ENCODE data around the gene ADIPOR1.

Gene ADIPOR1

DNA sequence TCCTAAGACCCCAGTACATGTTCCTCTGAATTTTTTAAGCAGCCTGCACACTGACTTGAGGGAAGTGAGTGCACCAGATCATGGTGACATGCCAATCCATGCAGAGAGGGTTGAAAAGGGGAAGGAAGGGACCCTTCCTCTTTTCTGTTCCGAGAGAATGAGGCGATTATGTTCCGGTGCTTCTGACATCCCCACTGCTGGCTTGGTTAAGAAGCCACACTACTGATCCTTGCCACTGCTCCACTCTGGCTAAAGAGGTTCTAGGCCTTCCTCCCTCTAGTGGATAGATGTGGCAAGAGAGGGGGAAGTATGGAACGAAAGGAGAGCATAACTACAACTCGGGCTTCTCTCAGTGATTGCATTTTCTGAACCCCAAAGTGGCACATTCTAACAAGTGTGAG lies 10.8 kb upstream of the ADIPOR1 start:
- ChIA-PET CTCF (interaction anchor here (0.9 to 2.7 kb wide), 7 partner anchors 9 to 70 kb away, joined by 3 to 19 read pairs (median 5); partner anchors contain the start of gene TMEM183A), POLR2A (no interaction called here)
- peak; percentile 62 for TF ChIP-seq CTCF (IDR thresholded peaks at IDR 0.05; ENCODE audit: control extremely low read depth, extremely low read depth, low read depth, missing control alignments)
- peak; percentile 70 for DNase-seq (ENCODE audit: extremely low spot score)

DNA sequence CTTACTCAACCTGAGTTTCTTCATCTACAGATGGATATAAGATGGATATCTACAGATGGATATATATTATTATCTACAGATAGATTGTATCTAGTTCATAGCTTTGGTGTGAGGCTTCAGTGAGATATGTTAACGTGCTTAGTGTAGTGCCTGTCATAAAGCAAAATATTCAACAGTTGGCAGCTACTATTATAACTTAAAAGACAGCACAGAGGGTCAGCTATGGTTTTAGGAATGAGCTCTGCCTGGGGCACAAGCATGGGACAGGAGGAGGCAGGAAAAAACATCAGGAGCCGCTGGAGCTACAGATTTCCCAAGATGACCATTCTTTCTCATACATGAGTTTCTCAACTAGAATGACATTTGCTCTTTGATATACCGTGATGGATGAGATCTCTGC lies 10.2 kb upstream of the ADIPOR1 start:
- TF ChIP-seq CTCF (IDR thresholded peaks at IDR 0.05; ENCODE audit: control extremely low read depth, extremely low read depth, low read depth, missing control alignments): no peak
- CTCF ChIA-PET: interaction anchor here (0.7 to 2.7 kb wide), 16 partner anchors 9 to 218 kb away, joined by 3 to 19 read pairs (median 4); partner anchors contain the start of gene TMEM183A
- no peak for DNase-seq (ENCODE audit: extremely low spot score)
- POLR2A ChIA-PET: no interaction called here

- ChIA-PET CTCF (interaction anchor here (0.7 to 2.7 kb wide), 17 partner anchors 8 to 217 kb away, joined by 3 to 19 read pairs (median 4); partner anchors contain the start of gene TMEM183A), POLR2A (no interaction called here)
- peak; percentile 25 for DNase-seq (ENCODE audit: extremely low spot score)
- TF ChIP-seq CTCF (IDR thresholded peaks at IDR 0.05; ENCODE audit: control extremely low read depth, extremely low read depth, low read depth, missing control alignments): no peak
Observed at GRCh38 chr1:202967684-202968281, 9.7 kb upstream of the ADIPOR1 start.

- ChIA-PET POLR2A (no interaction called here), CTCF (interaction anchor here (0.7 to 2.7 kb wide), 2 partner anchors 14 to 33 kb away, joined by 3 to 19 read pairs; no protein-coding TSS in a partner anchor)
- no peak for TF ChIP-seq CTCF (IDR thresholded peaks at IDR 0.05; ENCODE audit: control extremely low read depth, extremely low read depth, low read depth, missing control alignments)
Observed at GRCh38 chr1:202966006-202966898, 8.1 kb upstream of the ADIPOR1 start.

DNA sequence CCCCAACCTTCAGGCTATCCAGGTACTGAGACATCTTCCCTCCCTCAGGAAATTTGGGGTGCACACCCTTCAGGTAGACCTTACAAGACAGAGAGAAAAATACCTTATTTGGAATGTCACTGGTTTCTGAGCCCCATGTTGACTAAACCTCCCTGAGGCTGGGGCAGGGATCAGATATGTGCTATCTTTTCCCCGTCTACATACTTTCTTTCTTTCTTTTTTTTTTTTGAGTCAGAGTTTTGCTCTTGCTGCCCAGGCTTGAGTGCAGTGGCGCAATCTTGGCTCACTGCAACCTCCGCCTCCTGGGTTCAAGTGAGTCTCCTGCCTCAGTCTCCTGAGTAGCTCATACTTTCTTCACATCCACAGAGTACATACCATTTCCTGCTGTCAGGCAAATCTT lies 7.3 kb upstream of the ADIPOR1 start:
- ChIA-PET CTCF (no interaction called here), POLR2A (no interaction called here)
- no peak for TF ChIP-seq CTCF (IDR thresholded peaks at IDR 0.05; ENCODE audit: control extremely low read depth, extremely low read depth, low read depth, missing control alignments)
- DNase-seq (ENCODE audit: extremely low spot score): no peak

More at GRCh38 chr1:202966006-202966898, 8.1 kb upstream of the ADIPOR1 start:
- no peak for DNase-seq (ENCODE audit: extremely low spot score)

GRCh38 chr1:202964791-202965410 lies 6.8 kb upstream of the ADIPOR1 start:
- ChIA-PET POLR2A (no interaction called here), CTCF (no interaction called here)
- DNase-seq (ENCODE audit: extremely low spot score): no peak
- no peak for TF ChIP-seq CTCF (IDR thresholded peaks at IDR 0.05; ENCODE audit: control extremely low read depth, extremely low read depth, low read depth, missing control alignments)

All from GM10248 (cell line).